Endothelial cell of umbilical vein (primary cell): ENCODE data around the gene KIRREL2.

Experiments used
- CTCF ChIP-seq, 2 donors: IDR thresholded peaks; 1 replicate in 1 of 2; 2 replicates in 1 of 2; pipeline ENCODE4 v1.5.1; 2011; ENCODE audit warnings: low read length in 2 of 2, mild to moderate bottlenecking in 2 of 2, moderate library complexity in 2 of 2, control low read depth in 1 of 2, inconsistent platforms in 1 of 2, low read depth in 1 of 2; ENCODE audit not compliant: insufficient read depth in 1 of 2; ENCODE audit errors: extremely low read depth in 1 of 2
- EZH2 ChIP-seq: IDR thresholded peaks from 2 replicates; pipeline ENCODE4 v1.6.1; 2012; ENCODE audit warnings: borderline replicate concordance, low read depth, mild to moderate bottlenecking, moderate library complexity, low read length, inconsistent platforms; ENCODE audit not compliant: severe bottlenecking
- GATA2 ChIP-seq: IDR thresholded peaks from 2 replicates; pipeline ENCODE4 v1.7.0; 2011; ENCODE audit warnings: low read depth, mild to moderate bottlenecking, moderate library complexity, mixed read lengths, low read length; ENCODE audit not compliant: insufficient read length, insufficient read depth
- POLR2A ChIP-seq: IDR thresholded peaks from 2 replicates; pipeline ENCODE4 v1.6.1; 2012; ENCODE audit warnings: low read depth, mild to moderate bottlenecking, control low read depth, low read length

- TF ChIP-seq GATA2 (no peak), EZH2 (no peak), POLR2A (no peak), CTCF (IDR thresholded peaks at IDR 0.05; ENCODE audit: extremely low read depth in 1 of 2, insufficient read depth in 1 of 2, low read depth in 1 of 2, low read length in 2 of 2) (no peak)
These were observed 38.3 kb upstream of the KIRREL2 start for GRCh38 chr19:35818445-35818844.
